ENCODE data around the gene RUFY4. TPM values are rescaled to one million over a fixed set of nuclear protein-coding genes. Genes with fewer than 3 reads are reported as not detected.

RUFY4 gene
- total and polyA plus RNA-seq, 2 experiments from 2014 or later = 0.27 TPM; not detected in 1

- H3K27me3 ChIP-seq (ENCODE audit: insufficient read depth) = no peaks in the 10 kb centered on the region
- no peak overlapping the region for H3K4me2 ChIP-seq
- DNase-seq (ENCODE audit: low spot score) (no peak), ATAC-seq (no peak)
- no peaks in the 10 kb centered on the region for H3K79me2 ChIP-seq (replicated peaks; ENCODE audit: insufficient read depth)
- Mint-ChIP-seq H3K27me3 (ENCODE audit: insufficient read depth, low read depth, poor library complexity) (peaks cover 14% of the 10 kb centered on the region), H3K4me1 (peaks cover 11% of the 10 kb centered on the region), H3K9me3 (no peaks in the 10 kb centered on the region; the same call in 2 of the 3 replicates), H3K4me3 (no peak overlapping the region), H3K27ac (no peak overlapping the region), H3K36me3 (ENCODE audit: low read depth) (no peaks in the 10 kb centered on the region; the same call in 2 of the 3 replicates)
- no peak overlapping the region for H3K4me3 ChIP-seq
- H3F3A ChIP-seq (replicated peaks; ENCODE audit: low read depth) = no peaks in the 10 kb centered on the region
- no peak overlapping the region for H2AFZ ChIP-seq
- no peak for TF ChIP-seq ETS1 (IDR thresholded peaks at IDR 0.05)
- TF ChIP-seq, protein P1, sequence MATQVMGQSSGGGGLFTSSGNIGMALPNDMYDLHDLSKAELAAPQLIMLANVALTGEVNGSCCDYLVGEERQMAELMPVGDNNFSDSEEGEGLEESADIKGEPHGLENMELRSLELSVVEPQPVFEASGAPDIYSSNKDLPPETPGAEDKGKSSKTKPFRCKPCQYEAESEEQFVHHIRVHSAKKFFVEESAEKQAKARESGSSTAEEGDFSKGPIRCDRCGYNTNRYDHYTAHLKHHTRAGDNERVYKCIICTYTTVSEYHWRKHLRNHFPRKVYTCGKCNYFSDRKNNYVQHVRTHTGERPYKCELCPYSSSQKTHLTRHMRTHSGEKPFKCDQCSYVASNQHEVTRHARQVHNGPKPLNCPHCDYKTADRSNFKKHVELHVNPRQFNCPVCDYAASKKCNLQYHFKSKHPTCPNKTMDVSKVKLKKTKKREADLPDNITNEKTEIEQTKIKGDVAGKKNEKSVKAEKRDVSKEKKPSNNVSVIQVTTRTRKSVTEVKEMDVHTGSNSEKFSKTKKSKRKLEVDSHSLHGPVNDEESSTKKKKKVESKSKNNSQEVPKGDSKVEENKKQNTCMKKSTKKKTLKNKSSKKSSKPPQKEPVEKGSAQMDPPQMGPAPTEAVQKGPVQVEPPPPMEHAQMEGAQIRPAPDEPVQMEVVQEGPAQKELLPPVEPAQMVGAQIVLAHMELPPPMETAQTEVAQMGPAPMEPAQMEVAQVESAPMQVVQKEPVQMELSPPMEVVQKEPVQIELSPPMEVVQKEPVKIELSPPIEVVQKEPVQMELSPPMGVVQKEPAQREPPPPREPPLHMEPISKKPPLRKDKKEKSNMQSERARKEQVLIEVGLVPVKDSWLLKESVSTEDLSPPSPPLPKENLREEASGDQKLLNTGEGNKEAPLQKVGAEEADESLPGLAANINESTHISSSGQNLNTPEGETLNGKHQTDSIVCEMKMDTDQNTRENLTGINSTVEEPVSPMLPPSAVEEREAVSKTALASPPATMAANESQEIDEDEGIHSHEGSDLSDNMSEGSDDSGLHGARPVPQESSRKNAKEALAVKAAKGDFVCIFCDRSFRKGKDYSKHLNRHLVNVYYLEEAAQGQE (IDR thresholded peaks at IDR 0.05; ENCODE audit: unreplicated experiment) = no peak
- no peak for TF ChIP-seq EZH2 (IDR thresholded peaks at IDR 0.05; ENCODE audit: low read depth, unreplicated experiment)
- no peak for TF ChIP-seq CREB1 (CRISPR knock-in tag; IDR thresholded peaks at IDR 0.05; ENCODE audit: low read depth)
- TF ChIP-seq ZNF331 (CRISPR knock-in tag; IDR thresholded peaks at IDR 0.05; ENCODE audit: low read depth) = no peak
- no peak for TF ChIP-seq ZNF114 (CRISPR knock-in tag; IDR thresholded peaks at IDR 0.05)
- TF ChIP-seq POLR2AphosphoS5 (IDR thresholded peaks at IDR 0.05; ENCODE audit: low read depth) = no peak
- TF ChIP-seq CTCF (conservative IDR thresholded peaks at IDR 0.05; ENCODE audit: low read depth in 2 of 2) = no peak
- TF ChIP-seq NANOG (IDR thresholded peaks at IDR 0.05; ENCODE audit: borderline replicate concordance) = no peak
- TF ChIP-seq ZNF462 (CRISPR knock-in tag; IDR thresholded peaks at IDR 0.05) = no peak
- no peak for TF ChIP-seq STAT1 (IDR thresholded peaks at IDR 0.05; ENCODE audit: unreplicated experiment)
- TF ChIP-seq EZH2phosphoT487 (IDR thresholded peaks at IDR 0.05; ENCODE audit: unreplicated experiment) = no peak
- no peak for TF ChIP-seq JUNB (IDR thresholded peaks at IDR 0.05; ENCODE audit: unreplicated experiment)
- H3K27ac ChIP-seq (ENCODE audit: low read depth) = no peak overlapping the region
- no peaks in the 10 kb centered on the region for H3K9me2 ChIP-seq (ENCODE audit: insufficient read depth)
- H3K4me1 ChIP-seq (ENCODE audit: insufficient read depth) = no peaks in the 10 kb centered on the region; the same call in 1 of the 2 replicates
- no peaks in the 10 kb centered on the region for H4K20me1 ChIP-seq (replicated peaks; ENCODE audit: insufficient read depth)
- no peaks in the 10 kb centered on the region for H3K36me3 ChIP-seq (ENCODE audit: insufficient read depth)
These were observed 2.3 kb downstream of the RUFY4 start for GRCh38 chr2:218071218-218071937.

Measured in GM23338 (cell line).